Femur (tissue), 1 donor: ENCODE data around the gene SERPINB6.
"Not testable (repeated sequence)": the region's sequence is repeated elsewhere in the genome, so short reads cannot be mapped to it uniquely, and the experiment has no call there.

Experiments
- DNase-seq: peaks from one replicate; pipeline ENCODE4 v3.0.0-alpha.2; 2017

SERPINB6 gene

DNA sequence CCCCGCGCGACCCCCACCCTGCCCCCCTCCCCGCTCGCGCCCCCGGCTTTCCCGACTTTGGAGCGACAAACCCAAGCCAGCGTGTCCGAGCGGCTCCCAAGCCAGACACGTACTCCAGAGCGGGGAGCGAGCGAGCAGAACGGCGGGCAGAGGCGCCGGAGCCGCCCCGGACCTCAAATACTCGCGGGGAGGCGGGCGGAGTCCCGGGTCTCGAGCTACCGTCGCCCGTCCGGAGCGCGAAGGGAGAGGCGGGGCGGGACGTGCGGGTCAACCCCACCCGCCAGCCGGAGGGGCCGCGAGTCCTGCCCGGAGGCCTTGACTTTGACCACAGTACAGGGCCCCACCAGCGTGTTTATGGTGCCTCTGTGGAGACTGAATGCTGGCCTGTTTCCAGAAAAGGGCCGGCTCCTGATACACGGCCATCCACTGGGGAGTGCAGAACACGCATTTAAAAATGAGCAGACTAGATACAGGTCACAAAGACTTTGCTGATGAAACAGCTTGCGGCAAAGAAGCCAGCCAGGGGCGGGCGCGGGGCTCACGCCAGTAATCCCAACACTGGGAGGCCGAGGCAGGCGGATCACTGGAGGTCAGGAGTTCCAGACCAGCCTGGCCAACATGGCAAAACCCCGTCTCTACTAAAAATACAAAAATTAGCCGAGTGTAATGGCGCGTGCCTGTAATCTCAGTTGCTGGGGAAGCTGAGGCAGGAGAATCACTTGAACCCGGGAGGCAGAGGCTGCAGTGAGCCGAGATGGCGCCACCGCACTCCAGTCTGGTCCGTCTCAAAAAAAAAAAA lies at the start of gene SERPINB6:
TSS of gene SERPINB6 (minus strand) at position 148 of the 799 bp plus-strand sequence. CDS start 12,235 bp downstream, outside the sequence.
- peak; percentile 87 for DNase-seq

DNA sequence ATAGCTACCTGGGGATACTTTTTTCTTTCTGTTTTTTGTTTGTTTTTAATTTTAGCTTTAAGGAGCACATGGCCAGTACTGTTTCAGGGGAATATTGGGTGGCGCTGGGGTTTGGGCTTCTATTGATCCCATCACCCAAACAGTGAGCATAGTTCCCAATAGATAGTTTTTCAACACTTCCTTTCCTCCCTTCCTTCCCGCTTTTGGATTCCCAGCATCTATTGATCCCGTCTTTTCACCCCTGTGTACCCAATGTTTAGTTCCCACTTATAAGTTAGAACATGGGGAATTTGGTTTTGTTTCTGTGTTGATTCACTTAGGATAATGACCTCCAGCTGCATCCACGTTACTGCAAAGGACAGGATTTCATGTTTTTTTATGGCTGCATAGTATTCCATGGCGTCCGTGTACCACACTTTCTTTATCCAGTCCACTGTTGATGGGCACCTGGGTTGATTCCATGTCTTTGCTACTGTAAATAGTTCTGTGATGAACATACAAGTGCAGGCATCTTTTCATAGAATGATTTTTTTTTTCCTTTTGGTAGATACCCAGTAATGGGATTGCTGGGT lies 48.5 kb upstream of the SERPINB6 start:
- no peak for DNase-seq

DNA sequence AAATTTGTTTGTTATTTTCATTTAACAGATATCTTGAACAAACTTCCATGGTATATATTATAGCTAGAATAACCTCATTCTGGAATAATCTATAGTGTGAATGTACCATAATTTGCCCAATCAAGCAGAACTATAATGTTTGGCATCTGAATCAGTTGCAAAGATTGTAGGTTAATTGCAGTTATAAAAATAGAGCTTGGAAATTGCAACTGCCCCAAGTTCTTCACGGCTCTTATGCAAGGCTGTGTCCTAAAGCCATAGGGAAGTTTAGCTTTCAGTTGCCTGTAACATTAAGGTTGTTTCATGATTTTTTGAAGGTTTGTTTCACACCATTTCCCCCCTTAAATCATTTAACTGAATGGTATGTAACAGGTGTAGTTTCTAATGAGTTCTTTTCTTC lies 47.7 kb upstream of the SERPINB6 start:
- no peak for DNase-seq

DNA sequence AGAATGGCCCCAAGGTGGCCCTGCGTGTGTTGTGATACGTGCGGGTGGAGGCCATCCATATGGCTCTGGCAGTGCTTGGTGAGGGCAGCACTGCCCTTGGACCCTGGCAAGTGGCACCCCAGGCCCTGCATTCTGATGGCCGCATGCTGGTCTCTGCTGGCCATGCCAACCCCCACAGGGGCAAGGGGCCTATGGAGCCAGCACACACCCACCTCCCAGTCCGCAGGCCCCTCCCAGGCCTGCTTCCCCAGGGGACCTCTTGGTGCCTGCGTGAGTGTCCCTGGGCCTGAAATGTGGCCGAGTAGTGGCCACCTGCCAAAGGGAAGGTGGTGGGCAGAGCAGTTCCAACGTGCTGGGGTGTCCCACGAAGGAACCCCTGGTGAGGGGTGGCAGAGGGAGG lies 45.9 kb upstream of the SERPINB6 start:
- no peak for DNase-seq

DNA sequence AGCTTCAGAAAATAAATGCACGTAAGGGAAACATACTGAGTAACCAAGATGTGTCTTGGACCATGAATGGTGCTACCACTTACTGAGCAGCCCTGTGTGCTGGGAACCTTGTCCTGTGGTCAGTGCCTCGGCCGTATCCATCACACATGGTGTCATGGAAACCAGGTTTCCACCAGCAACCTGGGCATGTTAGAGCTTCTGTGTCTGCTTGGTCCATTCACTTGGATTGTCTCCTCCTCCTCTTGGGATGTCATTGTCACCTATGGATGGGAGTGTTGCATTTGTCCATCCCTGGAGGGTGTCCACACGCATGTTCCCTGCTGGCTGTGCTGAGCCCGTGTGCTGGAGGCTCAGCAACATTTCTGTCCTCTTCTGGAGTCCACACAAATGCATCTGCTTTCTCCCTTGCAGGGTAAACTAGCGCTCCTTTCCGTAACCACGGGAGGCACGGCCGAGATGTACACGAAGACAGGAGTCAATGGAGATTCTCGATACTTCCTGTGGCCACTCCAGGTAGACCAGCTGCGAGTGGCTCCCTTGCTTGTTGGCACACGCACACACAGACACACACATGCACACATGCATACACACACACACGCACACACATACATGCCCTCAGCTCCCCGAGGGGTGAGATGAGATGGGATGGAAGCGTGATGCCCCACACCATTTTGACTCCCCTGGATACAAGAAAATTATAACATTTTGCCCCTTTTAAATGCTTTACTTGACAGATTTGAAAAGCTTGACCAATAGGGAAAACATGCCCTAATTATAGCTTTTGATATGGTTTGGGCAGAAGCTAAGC lies 45.3 kb upstream of the SERPINB6 start:
- DNase-seq: no peak

DNA sequence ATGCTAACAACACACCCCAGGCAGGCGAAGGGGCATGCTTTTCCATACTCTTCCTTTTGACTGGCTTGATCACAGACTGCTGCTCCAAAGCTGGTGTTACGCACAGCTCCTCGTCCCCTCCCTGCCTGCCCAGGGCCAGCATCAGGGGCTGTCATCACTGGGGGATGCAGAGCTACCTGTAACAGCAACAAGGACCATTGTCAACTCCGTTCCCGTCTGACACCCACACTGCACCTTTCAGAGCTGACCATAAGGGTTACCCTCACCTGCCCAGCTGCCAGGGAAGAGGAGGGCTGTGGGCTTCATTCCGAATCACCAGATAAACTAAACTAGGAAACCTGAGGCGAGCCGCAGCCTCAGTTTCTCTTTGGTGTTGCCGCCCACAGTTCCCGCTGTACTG lies 43.8 kb upstream of the SERPINB6 start:
- DNase-seq: no peak

DNA sequence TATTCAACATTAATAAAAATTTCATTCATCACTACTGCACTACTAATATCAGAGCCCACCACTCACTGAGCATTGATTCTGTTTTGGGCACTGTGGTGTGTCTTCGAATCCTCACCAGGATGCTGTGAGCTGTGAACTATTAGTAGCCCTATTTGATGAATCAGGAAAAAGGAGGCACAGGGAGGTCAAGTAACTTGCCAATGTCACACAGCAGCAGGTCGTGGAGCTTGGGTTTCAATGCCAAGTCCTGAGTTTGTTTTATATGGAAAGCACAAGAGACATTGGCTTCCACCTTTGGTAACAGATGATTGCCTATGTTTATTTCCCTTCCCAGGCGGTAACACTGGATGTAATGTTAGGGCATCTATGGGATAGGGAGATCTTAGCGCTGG lies 43.3 kb upstream of the SERPINB6 start:
- DNase-seq: no peak

DNA sequence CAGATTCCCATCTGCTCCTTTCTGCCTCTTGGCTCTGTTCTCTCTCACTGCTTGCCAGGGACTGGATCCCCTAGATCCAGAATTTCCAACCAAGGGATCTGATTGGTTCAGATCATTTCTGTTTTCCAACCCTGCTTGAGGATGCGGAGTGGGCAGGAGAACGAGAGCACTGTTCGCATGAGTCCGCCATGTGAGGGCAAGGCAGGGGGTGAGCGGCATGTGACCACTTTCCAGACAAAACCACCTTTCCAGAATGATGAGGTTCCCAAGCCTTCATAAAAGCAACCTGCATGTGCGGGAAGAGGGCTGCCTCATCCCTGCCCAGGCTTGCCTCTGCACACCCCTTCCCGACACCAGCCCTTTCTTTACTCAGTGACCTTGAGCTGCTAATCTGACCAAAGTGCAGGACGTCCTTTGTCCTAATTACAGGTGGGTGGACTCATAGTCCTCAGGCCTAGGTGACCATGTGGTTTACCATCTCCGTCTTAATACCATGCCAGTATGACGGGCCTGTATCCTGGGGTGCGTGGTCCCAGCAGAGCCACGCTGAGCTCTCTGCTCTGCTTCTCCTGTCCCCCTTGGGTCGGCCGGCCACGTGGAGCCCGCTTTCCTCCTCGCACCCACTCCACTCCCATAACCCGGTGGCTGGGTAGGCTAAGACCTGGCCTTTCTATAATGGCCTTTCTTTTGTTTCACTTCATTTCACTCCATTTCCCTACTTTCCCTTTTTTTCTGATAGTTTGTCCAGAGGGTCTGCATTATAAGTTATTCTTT lies 42.7 kb upstream of the SERPINB6 start:
- no peak for DNase-seq

DNA sequence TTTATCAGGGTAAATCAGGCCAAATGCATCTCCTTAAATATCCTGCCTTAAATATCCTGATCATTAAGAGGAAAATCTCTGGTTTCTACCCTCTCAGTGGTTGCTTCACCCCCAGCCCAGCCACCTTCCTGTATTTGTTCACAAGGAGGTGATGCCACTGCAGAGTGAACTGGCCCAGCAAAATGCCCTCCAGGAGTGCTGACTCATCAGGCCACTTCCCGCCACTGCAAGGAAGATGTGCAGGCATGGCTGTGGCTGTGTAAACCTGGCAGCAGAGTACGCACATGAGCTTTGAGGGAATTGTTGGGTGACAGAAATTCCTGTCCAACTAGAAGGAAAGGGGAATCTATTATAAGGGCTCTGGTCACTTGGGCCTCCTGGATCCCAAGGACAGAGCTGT lies 42.1 kb upstream of the SERPINB6 start:
- DNase-seq: peak; percentile 60

DNA sequence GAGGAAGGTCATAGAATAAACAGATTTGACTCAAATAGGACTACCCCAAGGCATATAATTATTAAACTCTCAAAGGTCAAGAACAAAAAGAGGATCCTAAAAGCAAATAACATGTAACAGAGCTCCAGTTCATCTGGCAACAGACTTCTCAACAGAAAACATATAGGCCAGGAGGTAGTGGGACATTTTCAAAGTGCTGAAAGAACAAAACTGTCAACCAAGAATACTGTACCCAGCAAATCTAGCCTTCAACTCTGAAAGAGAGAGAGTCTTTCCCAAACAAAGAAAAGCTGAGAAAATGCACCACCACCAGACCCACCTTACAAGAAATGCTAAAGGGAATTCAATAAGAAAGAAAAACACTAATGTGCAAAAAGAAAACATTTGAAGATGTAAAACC lies 40.2 kb upstream of the SERPINB6 start:
- DNase-seq: no peak

DNA sequence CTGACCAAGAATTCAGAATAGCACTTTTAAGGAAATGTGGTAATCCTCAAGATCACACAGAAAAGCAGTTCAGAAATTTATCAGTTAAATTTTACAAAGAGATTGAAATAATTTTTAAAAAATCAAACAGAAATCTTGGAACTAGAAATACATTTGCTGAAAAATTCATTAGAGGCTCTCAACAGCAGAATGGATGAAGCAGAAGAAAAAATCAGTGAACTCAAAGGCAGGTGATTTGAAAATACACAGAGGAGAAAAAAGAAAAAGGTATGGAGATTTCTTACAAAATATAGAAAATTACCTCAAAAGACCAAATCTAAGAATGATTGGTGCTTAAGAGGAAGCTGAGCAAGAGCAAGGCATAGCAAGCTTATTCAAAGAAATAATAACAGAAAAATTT lies 39.8 kb upstream of the SERPINB6 start:
- DNase-seq: no peak

DNA sequence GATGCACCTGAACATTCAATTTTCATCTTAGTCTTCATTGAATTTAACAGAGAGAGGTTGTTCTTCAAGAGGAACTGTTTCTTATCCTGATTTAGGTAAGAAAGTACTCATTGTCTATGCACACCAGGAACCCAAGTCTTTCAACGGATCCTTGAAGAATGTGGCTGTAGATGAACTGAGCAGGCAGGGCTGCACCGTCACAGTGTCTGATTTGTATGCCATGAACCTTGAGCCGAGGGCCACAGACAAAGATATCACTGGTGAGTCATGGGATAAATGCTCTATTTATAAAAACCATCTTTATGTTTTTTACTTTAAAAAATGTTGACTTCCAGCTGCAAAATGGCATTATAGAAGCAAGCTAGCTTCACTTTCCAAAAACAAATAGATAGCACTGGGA lies 38.6 kb upstream of the SERPINB6 start:
- no peak for DNase-seq

DNA sequence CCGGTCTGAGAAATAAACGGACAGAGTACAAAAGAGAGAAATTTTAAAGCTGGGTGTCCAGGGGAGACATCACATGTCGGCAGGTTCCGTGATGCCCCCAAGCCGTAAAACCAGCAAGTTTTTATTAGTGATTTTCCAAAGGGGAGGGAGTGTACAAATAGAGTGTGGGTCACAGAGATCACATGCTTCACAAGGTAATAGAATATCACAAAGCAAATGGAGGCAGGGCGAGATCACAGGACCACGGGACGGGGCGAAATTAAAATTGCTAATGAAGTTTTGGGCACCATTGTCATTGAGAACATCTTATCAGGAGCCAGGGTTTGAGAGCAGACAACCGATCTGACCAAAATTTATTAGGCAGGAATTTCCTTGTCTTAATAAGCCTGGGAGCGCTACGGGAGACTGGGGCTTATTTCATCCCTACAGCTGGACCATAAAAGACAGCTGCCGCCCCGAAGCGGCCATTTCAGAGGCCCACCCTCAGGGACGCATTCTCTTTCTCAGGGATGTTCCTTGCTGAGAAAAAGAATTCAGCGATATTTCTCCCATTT lies 37.4 kb upstream of the SERPINB6 start:
- not testable (repeated sequence) for DNase-seq

DNA sequence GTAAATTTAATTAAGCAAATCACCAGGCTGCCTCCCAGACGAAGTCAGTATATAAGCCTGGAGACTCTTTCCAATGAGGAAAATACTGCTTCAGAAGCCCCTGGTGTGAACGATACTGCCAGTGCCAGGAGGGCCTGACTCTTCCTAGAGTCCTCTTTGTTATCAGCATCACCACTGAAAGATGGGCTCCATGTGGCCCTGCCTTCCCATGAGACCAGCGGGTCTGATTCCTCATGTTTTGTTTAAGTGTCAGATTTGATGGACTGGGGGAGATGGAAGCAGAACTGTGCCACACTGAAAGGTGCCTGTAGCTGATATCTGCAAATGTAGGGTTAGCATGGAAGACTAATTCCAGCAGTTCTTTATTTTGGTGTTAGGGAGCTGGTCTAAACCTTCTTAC lies 36.2 kb upstream of the SERPINB6 start:
- DNase-seq: no peak

DNA sequence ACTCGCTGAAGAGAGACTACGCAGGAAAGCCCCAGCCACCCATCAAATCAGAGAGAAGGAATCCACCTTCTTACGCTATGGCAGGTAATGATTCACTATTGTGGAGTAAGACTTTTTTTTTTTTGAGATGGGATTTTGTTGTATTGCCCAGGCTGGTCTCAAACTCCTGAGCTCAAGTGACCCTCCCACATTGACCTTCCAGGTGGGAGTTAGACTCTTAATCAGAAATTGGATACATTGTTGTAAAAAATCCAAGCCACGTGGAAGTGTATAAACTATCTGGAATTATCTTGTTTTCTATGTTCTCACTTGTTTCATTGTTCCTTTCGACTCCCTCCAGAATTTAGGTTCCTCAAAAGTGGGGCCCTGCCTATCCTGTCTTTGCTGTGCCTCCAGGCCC lies 35.1 kb upstream of the SERPINB6 start:
- no peak for DNase-seq

DNA sequence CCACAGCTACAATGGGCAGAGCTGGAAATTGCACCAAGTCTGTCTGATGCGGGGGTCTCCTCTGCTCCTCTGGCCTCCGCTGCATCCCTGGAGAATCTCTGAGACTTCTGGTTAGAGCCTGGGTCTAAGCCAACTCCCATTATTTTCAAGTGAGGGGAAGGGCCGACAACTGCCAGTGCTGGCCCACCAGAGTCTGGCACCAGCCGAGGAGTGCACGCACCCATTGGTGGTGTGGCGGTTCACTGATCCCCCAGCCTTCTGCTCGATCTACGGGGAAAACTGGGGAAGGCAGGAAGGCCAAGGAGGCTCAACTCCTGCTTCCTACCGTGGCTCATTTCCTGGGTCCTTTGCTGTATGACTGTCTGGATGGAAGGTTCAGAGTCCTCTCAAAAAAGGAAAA lies 34.5 kb upstream of the SERPINB6 start:
- DNase-seq: no peak

DNA sequence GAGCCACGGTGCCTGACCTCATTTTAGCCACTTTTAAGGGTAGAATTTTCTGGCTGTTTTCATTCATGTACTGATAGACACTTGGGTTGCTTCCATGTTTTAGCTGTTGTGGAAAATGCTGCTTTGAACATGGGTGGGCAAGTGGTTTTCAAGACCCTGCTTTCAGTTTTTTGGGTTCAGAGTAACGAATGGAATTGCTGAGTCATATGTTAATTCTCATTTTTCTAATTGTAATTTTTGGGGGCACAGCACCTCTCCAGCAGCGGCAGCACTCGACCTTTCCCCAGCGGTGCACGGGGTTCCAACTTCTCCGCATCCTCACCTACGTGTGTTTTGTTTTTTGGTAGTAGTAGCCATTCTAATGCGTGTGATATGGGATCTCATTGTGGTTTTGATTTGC lies 33.7 kb upstream of the SERPINB6 start:
- no peak for DNase-seq

DNA sequence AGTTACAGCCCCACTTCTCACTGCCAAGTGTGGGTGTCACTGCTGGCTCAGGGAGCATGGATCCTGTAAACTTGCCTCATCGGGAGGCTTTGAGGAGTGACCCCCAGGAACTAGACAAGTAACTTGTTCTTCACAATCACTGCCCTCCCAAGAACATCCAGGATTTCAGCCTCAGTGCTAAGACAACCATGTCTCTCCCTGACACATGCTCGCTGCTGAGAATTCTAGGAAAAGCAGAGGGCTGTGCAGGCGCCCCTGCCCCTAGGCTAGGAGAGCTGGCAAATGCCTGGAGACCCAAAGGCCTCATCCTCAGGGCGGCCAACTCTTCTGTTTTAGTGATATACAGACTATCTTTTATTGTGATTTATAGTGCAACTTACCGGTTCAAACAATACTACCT lies 31.9 kb upstream of the SERPINB6 start:
- DNase-seq: not testable (repeated sequence)

DNA sequence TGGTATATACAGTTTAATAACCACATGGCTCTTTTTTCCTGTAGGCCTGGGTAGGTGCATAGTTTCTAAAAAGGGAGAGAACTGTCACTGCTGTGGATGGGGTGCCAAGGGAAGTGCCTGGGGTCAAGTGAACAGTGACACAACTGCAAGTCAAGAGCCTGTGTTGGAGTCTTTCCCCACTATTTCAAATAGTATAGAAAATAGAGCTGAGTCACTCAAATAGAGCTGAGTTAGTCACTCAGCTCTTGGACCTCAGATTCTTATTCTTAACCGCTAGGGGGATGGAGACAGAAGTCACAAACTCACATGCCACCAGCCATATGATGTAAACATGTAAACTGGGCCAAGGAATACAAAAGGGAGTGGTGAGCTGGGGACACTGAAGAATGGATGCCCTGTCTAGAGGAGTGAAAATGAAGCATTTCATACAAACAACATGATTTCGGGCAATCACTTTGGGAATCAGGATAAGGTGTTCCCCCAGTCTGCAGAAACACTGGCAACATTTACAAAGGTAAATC lies 30.5 kb upstream of the SERPINB6 start:
- no peak for DNase-seq

DNA sequence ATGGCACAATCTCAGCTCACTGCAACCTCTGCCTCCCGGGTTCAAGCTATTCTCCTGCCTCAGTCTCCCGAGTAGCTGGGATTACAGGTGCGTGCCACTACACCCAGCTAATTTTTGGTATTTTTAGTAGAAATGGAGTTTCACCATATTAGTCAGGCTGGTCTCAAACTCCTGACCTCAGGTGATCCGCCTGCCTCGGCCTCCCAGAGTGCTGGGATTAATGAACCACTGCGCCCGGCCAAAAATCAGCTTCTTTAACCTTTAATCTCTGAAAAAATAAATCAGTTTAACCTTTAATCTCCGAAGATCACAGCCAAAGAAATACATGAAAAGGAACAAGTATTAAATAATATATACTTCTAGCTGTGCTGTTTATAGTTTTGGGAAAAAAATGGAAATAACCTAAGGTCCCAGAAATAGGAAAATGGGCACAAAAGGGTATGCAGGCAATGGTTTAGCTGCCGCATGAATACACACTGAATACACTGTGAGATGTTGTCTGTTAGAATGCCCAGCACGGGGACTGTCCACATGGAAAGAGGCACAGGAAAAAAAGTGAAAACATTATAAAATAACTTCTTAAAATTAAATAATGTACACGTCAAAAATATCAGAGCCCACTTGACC lies 29.9 kb upstream of the SERPINB6 start:
- no peak for DNase-seq

DNA sequence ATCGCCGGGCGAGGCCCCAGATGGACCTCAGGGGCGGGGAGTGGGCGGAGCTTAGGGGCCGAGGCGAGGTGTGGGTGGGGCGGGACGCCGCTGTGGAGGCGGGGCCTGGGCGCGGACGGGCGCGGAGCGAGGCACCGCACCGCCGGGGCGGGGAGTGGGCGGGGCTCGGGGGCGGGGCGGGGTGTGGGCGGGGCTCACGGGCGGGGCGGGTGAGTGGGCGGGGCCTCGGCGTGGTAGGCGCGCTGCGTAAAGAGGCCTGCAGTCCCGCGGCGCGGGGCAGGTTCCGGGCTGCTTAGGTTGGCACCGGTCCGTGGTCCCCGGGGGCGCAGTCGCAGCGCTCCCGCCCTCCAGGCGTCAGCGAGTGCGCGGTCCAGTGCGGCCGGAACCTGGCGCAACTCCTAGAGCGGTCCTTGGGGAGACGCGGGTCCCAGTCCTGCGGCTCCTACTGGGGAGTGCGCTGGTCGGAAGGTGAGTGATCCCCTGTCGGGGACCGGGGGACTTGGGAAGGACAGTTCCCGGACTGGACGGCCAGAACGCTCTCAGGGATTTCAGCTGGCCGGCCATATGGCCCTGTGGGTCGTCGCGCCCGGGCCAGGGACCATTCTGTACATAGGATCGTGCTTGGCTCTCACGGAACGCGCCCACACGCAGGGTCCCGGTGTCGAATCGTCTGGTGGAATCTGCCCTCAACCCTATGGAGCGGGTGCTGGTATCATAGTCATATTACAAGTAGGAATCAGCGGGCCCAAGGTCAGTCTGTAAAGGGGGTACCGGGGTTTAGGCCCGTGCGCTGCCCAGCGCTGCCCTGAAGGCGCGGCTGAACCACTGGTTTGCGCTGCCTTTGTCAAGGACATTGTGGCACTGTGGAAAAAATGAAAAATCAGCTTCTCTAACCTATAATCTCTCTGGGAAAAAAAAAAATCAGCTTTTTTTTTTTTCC lies 28.5 kb upstream of the SERPINB6 start, which contains the start of gene NQO2:
TSS of gene NQO2 (plus strand) at position 277 of the 940 bp plus-strand sequence. CDS start 6,659 bp downstream, outside the sequence.
- DNase-seq: peak; percentile 94
